BJ (cell line): Measurements from ENCODE around the gene MRPS18A. TPM values are rescaled to one million over a fixed set of nuclear protein-coding genes. Genes with fewer than 3 reads are reported as not detected.

ENCODE experiments used
- CTCF ChIA-PET: fragments of 350-600 bp; formaldehyde crosslinking; extraction: SDS; loops from one replicate; lab custom pipeline; 2021; ENCODE audit warnings: antibody characterized with exemption, inconsistent platforms; lab: Yijun Ruan, JAX
- POLR2A ChIA-PET: fragments of 300-600 bp; sonication (Branson Sonifier 250); formaldehyde crosslinking; extraction: SDS; loops from one replicate; lab custom pipeline; 2021; ENCODE audit warnings: antibody characterized with exemption; lab: Charles Lee
- DNase-seq: peaks from one replicate; pipeline ENCODE4 v3.0.0-alpha.2; 2011; ENCODE audit warnings: low read depth
- H3K27me3 ChIP-seq: 2 replicates; pipeline ENCODE4 v1.6.0; 2011; ENCODE audit warnings: low read length; ENCODE audit not compliant: control insufficient read depth, insufficient read depth
- H3K36me3 ChIP-seq: 2 replicates; pipeline ENCODE4 v1.5.1; 2011; ENCODE audit warnings: low read length; ENCODE audit not compliant: control insufficient read depth, insufficient read depth
- H3K4me3 ChIP-seq: 2 replicates; pipeline ENCODE4 v1.5.1; 2011; ENCODE audit warnings: low read depth, mild to moderate bottlenecking, control low read depth, low read length
- CTCF ChIP-seq: IDR thresholded peaks from 2 replicates; pipeline ENCODE4 v1.5.1; 2011; ENCODE audit warnings: low read depth, mild to moderate bottlenecking, control low read depth, inconsistent platforms, low read length, moderate library complexity; ENCODE audit not compliant: insufficient read depth
- polyA plus RNA-seq: library from polyadenylated mRNA; depleted of rRNA; stranded (reverse); fragments of >200 nt; gene quantifications from 2 replicates; pipeline ENCODE4 v1.2.3, GENCODE V29; 2011

MRPS18A gene
- polyA plus RNA-seq, 1 experiment = 75.0 TPM

GRCh38 chr6:43714311-43715055 is 26.9 kb upstream of the MRPS18A start:
- no peak overlapping the region for H3K4me3 ChIP-seq
- no peaks in the 10 kb centered on the region for H3K36me3 ChIP-seq
- CTCF ChIA-PET = interaction anchor here (0.7 to 3.0 kb wide), 8 partner anchors 10 to 305 kb away, joined by 3 to 13 read pairs (median 3); partner anchors contain the start of gene VEGFA
- POLR2A ChIA-PET = no interaction called here
- peaks cover 8% of the 10 kb centered on the region; the same call in 1 of the 2 replicates for H3K27me3 ChIP-seq
- no peak for TF ChIP-seq CTCF
- DNase-seq = no peak

- ChIA-PET POLR2A (no interaction called here), CTCF (interaction anchor here (0.7 to 3.0 kb wide), 3 partner anchors 10 to 306 kb away, joined by 3 to 13 read pairs (median 3); partner anchors contain the start of gene VEGFA)
- no peak for TF ChIP-seq CTCF
These were observed 26.2 kb upstream of the MRPS18A start for GRCh38 chr6:43713643-43714310.

DNA sequence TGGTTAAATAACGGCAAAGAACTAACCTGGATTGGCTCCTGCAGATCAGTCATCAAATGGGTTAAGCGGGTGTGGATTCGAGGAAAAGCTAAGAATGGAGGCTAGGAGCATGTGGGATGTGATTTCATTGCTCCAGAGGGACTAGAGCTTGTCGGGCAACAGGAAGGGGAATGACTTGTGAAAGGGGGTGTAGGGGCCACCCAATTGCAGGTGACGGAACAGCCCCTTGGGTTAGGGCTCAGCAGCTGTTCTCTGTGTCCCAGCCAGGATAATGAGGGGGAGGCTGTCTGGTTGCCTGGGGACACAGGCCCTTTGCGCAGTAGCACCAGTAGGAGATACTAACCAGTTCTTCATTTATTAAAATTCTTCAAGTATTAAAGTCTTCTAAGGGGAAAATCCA is 25.0 kb upstream of the MRPS18A start:
- peaks cover 6% of the 10 kb centered on the region; the same call in 1 of the 2 replicates for H3K27me3 ChIP-seq
- no peak overlapping the region for H3K4me3 ChIP-seq
- no peak for DNase-seq
- POLR2A ChIA-PET = no interaction called here
- no peak for TF ChIP-seq CTCF
- CTCF ChIA-PET = no interaction called here
- H3K36me3 ChIP-seq = no peaks in the 10 kb centered on the region

More at GRCh38 chr6:43713643-43714310, 26.2 kb upstream of the MRPS18A start:
- DNase-seq = no peak
- H3K4me3 ChIP-seq = no peak overlapping the region
- H3K36me3 ChIP-seq = no peaks in the 10 kb centered on the region
- peaks cover 6% of the 10 kb centered on the region; the same call in 1 of the 2 replicates for H3K27me3 ChIP-seq

DNA sequence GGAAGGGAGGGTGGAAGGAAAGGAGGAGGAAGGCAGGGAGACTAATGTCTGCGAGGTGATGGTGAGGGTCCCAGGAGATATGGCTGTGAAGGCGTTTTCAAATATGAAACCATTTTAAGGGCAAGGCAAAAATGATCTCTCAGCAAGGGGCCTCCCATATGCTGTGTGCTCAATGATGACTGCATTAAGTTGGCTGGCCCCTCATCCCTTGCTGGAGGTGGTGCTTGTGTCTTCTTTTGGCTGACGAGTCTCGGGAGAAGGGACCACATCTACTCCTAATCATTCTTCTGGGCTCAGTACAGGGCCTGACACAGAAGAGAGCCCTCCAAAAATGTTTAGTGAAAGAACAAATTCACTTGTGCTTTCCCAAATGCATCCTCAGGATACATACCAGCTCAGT is 23.0 kb upstream of the MRPS18A start:
- ChIA-PET CTCF (interaction anchor here (1.0 to 1.4 kb wide), 2 partner anchors 14 to 43 kb away, joined by 4 read pairs; no protein-coding TSS in a partner anchor), POLR2A (no interaction called here)
- DNase-seq = no peak
- Histone ChIP-seq H3K4me3 (no peak overlapping the region), H3K27me3 (peaks cover 6% of the 10 kb centered on the region; the same call in 1 of the 2 replicates), H3K36me3 (no peaks in the 10 kb centered on the region)
- TF ChIP-seq CTCF = no peak
